ENCODE data around the gene GALP.
"Not testable (repeated sequence)": the region's sequence is repeated elsewhere in the genome, so short reads cannot be mapped to it uniquely, and the experiment has no call there.

Gene GALP

GRCh38 chr19:56217039-56217949 lies 41.5 kb downstream of the GALP start:
- ChIA-PET CTCF (no interaction called here), POLR2A (no interaction called here)
- TF ChIP-seq CTCF (IDR thresholded peaks at IDR 0.05; ENCODE audit: insufficient read depth, low read length, missing control alignments), result no peak
- peak overlapping the region; percentile 18; the same call in 1 of the 2 replicates for H3K4me3 ChIP-seq (ENCODE audit: low read depth, low read length)
- no peak for DNase-seq (ENCODE audit: low read depth, low spot score)

- no peak for TF ChIP-seq CTCF (IDR thresholded peaks at IDR 0.05; ENCODE audit: insufficient read depth, low read length, missing control alignments)
- POLR2A ChIA-PET, result no interaction called here
- DNase-seq (ENCODE audit: low read depth, low spot score), result no peak
- CTCF ChIA-PET, result no interaction called here
- H3K4me3 ChIP-seq (ENCODE audit: low read depth, low read length), result no peak overlapping the region
Measured at GRCh38 chr19:56218961-56219360, 43.2 kb downstream of the GALP start.

GRCh38 chr19:56221442-56221841 lies 45.6 kb downstream of the GALP start:
- DNase-seq (ENCODE audit: low read depth, low spot score); CTCF ChIA-PET; POLR2A ChIA-PET; H3K4me3 ChIP-seq (ENCODE audit: low read depth, low read length): not testable (repeated sequence)

- DNase-seq (ENCODE audit: low read depth, low spot score), result no peak
- POLR2A ChIA-PET, result no interaction called here
- TF ChIP-seq CTCF (IDR thresholded peaks at IDR 0.05; ENCODE audit: insufficient read depth, low read length, missing control alignments), result no peak
- no peak overlapping the region for H3K4me3 ChIP-seq (ENCODE audit: low read depth, low read length)
- CTCF ChIA-PET, result no interaction called here
Measured at GRCh38 chr19:56221851-56222250, 46.0 kb downstream of the GALP start.

GRCh38 chr19:56222901-56223300 lies 47.1 kb downstream of the GALP start:
- ChIA-PET CTCF (no interaction called here), POLR2A (no interaction called here)
- H3K4me3 ChIP-seq (ENCODE audit: low read depth, low read length), result no peak overlapping the region
- TF ChIP-seq CTCF (IDR thresholded peaks at IDR 0.05; ENCODE audit: insufficient read depth, low read length, missing control alignments), result no peak
- no peak for DNase-seq (ENCODE audit: low read depth, low spot score)

- no peak overlapping the region for H3K4me3 ChIP-seq (ENCODE audit: low read depth, low read length)
- DNase-seq (ENCODE audit: low read depth, low spot score), result no peak
- ChIA-PET POLR2A (no interaction called here), CTCF (no interaction called here)
- TF ChIP-seq CTCF (IDR thresholded peaks at IDR 0.05; ENCODE audit: insufficient read depth, low read length, missing control alignments), result no peak
Measured at GRCh38 chr19:56223481-56223880, 47.7 kb downstream of the GALP start.
